H1 (cell line): ENCODE measurements around the gene NCAM1.

Experiments
- BRCA1 ChIP-seq: IDR thresholded peaks from 2 replicates; pipeline ENCODE4 v1.6.1; 2012; ENCODE audit warnings: low read depth, low read length, improper control_type of control experiment
- EP300 ChIP-seq, 2 experiments: IDR thresholded peaks; 1 replicate in 1 of 2; 2 replicates in 1 of 2; pipeline ENCODE4 v1.6.1; 2011 to 2012; ENCODE audit warnings: low read depth in 2 of 2, low read length in 2 of 2, mild to moderate bottlenecking in 2 of 2, borderline replicate concordance in 1 of 2, inconsistent platforms in 1 of 2, moderate library complexity in 1 of 2
- EZH2 ChIP-seq: fragments of 200-600 bp; sonication (generic); IDR thresholded peaks from 2 replicates; pipeline ENCODE4 v1.7.1; 2012; ENCODE audit warnings: low read depth, mild to moderate bottlenecking, moderate library complexity, low read length, inconsistent platforms; ENCODE audit not compliant: severe bottlenecking
- NANOG ChIP-seq: IDR thresholded peaks from 2 replicates; pipeline ENCODE4 v1.6.1; 2011; ENCODE audit warnings: low read length, low read depth, mild to moderate bottlenecking, inconsistent platforms; ENCODE audit not compliant: insufficient read depth, poor library complexity, severe bottlenecking
- POLR2A ChIP-seq, 2 experiments: IDR thresholded peaks; 1 replicate in 1 of 2; 2 replicates in 1 of 2; pipeline ENCODE4 v1.6.1; 2011; ENCODE audit warnings: low read depth in 2 of 2, low read length in 2 of 2, mild to moderate bottlenecking in 2 of 2; ENCODE audit errors: control extremely low read depth in 1 of 2
- SIN3A ChIP-seq, 2 experiments: IDR thresholded peaks in 1 of 2; conservative IDR thresholded peaks in 1 of 2; 2 replicates each; pipeline ENCODE4 v1.6.1; 2011 to 2012; ENCODE audit warnings: low read length in 2 of 2, improper control_type of control experiment in 1 of 2, low read depth in 1 of 2, mild to moderate bottlenecking in 1 of 2
- YY1 ChIP-seq: IDR thresholded peaks from 2 replicates; pipeline ENCODE4 v1.6.1; 2011; ENCODE audit warnings: low read depth, mild to moderate bottlenecking, low read length
- TF ChIP-seq, protein P1 (sequence below), 3 experiments: IDR thresholded peaks; 1 replicate in 2 of 3; 2 replicates in 1 of 3; pipeline versions ENCODE4 v1.5.1 to v1.6.1; 2011; ENCODE audit warnings: low read length in 3 of 3, mild to moderate bottlenecking in 3 of 3, inconsistent platforms in 2 of 3, low read depth in 1 of 3, moderate library complexity in 1 of 3; ENCODE audit not compliant: insufficient read depth in 1 of 3; ENCODE audit errors: control extremely low read depth in 1 of 3
- TF ChIP-seq, protein P2 (sequence below): IDR thresholded peaks from 2 replicates; pipeline ENCODE4 v1.6.1; 2011; ENCODE audit warnings: low read length, improper control_type of control experiment

DNA sequence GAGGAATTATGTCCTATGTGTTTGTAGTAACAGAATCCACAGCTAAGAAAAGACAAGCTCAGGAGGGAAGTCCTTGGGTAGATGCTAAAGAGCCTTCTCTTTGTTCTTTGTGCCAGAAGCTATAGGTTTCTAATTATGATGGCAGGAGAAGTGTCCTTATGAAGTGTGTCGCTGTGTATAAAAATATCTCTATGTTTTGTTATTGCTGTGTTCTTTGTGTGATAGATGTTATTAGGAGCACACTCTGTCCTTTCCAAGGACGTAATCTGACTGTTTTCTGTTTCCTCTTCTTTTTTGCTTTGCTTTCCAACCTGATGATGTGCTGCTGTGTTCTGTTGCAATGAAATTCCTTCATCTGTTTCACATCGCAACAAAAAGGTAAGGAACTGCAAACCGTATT is 171.9 kb downstream of the NCAM1 start:
- no peak for TF ChIP-seq EP300 (IDR thresholded peaks at IDR 0.05; ENCODE audit: borderline replicate concordance in 1 of 2, low read depth in 2 of 2, low read length in 2 of 2)
- TF ChIP-seq EZH2, result no peak
- no peak for TF ChIP-seq SIN3A (conservative IDR thresholded peaks at IDR 0.05 in 1 of 2, IDR thresholded peaks at IDR 0.05 in 1 of 2; ENCODE audit: low read depth in 1 of 2, low read length in 2 of 2)
- TF ChIP-seq POLR2A (IDR thresholded peaks at IDR 0.05; ENCODE audit: control extremely low read depth in 1 of 2, low read depth in 2 of 2, low read length in 2 of 2), result no peak
- TF ChIP-seq, protein P1, sequence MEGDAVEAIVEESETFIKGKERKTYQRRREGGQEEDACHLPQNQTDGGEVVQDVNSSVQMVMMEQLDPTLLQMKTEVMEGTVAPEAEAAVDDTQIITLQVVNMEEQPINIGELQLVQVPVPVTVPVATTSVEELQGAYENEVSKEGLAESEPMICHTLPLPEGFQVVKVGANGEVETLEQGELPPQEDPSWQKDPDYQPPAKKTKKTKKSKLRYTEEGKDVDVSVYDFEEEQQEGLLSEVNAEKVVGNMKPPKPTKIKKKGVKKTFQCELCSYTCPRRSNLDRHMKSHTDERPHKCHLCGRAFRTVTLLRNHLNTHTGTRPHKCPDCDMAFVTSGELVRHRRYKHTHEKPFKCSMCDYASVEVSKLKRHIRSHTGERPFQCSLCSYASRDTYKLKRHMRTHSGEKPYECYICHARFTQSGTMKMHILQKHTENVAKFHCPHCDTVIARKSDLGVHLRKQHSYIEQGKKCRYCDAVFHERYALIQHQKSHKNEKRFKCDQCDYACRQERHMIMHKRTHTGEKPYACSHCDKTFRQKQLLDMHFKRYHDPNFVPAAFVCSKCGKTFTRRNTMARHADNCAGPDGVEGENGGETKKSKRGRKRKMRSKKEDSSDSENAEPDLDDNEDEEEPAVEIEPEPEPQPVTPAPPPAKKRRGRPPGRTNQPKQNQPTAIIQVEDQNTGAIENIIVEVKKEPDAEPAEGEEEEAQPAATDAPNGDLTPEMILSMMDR (IDR thresholded peaks at IDR 0.05; ENCODE audit: control extremely low read depth in 1 of 3, insufficient read depth in 1 of 3, low read depth in 1 of 3, low read length in 3 of 3), result no peak
- TF ChIP-seq NANOG, result no peak
- no peak for TF ChIP-seq YY1
- TF ChIP-seq, protein P2, sequence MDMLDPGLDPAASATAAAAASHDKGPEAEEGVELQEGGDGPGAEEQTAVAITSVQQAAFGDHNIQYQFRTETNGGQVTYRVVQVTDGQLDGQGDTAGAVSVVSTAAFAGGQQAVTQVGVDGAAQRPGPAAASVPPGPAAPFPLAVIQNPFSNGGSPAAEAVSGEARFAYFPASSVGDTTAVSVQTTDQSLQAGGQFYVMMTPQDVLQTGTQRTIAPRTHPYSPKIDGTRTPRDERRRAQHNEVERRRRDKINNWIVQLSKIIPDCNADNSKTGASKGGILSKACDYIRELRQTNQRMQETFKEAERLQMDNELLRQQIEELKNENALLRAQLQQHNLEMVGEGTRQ, result no peak
- TF ChIP-seq BRCA1, result no peak
